HG03064 (cell line): Measurements from ENCODE around the gene CAMKK1.

Source experiments
- ATAC-seq: cut with Tn5 transposase; IDR thresholded peaks from one replicate; pipeline ENCODE4 v1.9.1; 2021; ENCODE audit warnings: low read depth; ENCODE audit not compliant: unreplicated experiment

CAMKK1 gene

GRCh38 chr17:3893003-3893719 lies at the start of gene CAMKK1:
TSS of gene CAMKK1 (minus strand) at chr17:3893053. CDS start at chr17:3885687, 7,366 bp downstream.
- peak; percentile 72 for ATAC-seq

GRCh38 chr17:3940965-3941698 lies 48.3 kb upstream of the CAMKK1 start:
- ATAC-seq, result no peak

- no peak for ATAC-seq
Measured at GRCh38 chr17:3937359-3937758, 44.5 kb upstream of the CAMKK1 start.

DNA sequence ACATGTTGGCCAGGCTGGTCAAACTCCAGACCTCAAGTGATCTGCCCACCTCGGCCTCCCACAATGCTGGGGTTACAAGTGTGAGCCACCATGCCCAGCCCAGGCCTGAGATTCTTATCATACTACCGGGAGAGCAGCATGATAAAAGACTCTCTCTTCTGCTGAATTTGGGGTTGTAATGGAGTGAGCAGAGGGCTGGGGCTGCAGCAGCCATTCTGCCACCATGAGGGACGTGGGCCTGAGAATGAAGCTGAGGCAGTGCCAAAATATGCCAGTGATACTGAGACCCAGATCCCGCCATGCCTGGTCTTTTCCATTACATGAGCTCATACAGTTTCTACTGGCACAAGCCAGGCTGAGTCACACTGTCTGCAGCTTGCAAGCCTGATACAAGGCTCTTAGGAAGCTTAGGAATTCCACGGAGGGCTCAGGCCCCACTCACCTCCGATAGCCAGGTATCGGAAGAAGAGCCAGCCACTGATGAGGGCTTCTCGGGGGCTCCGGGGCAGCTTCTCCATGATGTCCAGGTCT lies 43.0 kb upstream of the CAMKK1 start:
- ATAC-seq, result no peak

- no peak for ATAC-seq
Measured at GRCh38 chr17:3935140-3935542, 42.3 kb upstream of the CAMKK1 start.

- no peak for ATAC-seq
Measured at GRCh38 chr17:3929764-3930163, 36.9 kb upstream of the CAMKK1 start.

- no peak for ATAC-seq
Measured at GRCh38 chr17:3929181-3929580, 36.3 kb upstream of the CAMKK1 start.

DNA sequence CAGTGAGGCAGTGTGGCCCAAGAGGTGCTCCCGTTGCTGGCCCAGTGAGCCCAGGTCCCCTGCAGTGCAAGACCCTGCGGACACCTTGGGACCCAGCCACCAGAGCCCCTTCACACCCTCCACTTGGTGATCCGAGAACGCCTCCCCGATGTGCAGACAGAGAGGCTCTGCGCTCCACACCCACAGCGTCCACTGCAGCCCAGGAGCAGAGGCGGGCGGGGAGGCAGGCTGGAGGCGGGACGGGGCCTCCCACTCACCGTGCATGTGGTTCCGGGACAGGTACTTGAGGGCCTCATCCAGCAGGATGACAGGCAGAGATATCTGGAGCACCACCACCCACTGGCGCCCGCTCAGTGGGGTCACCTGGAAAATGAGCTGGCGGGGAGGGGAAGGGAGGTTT lies 35.6 kb upstream of the CAMKK1 start:
- ATAC-seq, result no peak

- no peak for ATAC-seq
Measured at GRCh38 chr17:3927628-3928340, 34.9 kb upstream of the CAMKK1 start.

GRCh38 chr17:3926860-3927627 lies 34.2 kb upstream of the CAMKK1 start:
- no peak for ATAC-seq

- ATAC-seq, result no peak
Measured at GRCh38 chr17:3925684-3926485, 33.0 kb upstream of the CAMKK1 start.

- no peak for ATAC-seq
Measured at GRCh38 chr17:3924512-3925350, 31.9 kb upstream of the CAMKK1 start.

DNA sequence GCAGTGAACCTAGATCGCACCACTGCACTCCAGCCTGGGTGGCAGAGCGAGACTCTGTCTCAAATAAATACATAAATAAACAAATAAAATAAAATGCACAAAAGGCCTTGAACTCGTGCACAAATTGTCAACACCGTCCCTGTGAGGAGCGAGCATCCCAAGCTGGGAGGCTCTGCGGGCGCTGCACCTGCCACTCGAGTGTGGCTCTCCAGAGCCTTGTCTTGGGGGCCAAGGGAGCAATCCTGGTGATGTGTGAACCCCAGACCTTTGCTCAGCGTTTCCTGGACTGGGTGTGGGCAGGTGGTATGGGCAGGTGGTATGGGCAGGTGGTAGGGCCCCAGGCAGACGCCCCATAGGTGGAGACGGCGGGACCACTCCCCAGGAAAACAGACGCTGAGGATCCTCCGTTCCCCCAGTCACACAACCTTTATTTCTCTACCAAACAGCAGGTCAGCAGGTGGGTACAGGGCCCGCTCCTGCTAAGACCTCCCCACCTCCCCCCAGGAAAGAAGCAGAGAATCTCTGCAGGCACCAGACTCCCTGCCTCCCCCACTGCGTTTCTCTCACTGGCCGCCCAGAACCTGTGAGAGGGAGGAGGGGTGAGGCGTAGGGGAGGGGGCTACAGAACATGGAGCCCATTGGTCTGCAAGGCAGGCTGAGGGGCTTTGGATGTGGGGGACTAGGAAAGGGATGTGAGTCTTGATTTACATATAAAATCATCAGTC lies 30.8 kb upstream of the CAMKK1 start:
- ATAC-seq, result no peak

GRCh38 chr17:3922765-3923164 lies 29.9 kb upstream of the CAMKK1 start:
- ATAC-seq, result no peak

DNA sequence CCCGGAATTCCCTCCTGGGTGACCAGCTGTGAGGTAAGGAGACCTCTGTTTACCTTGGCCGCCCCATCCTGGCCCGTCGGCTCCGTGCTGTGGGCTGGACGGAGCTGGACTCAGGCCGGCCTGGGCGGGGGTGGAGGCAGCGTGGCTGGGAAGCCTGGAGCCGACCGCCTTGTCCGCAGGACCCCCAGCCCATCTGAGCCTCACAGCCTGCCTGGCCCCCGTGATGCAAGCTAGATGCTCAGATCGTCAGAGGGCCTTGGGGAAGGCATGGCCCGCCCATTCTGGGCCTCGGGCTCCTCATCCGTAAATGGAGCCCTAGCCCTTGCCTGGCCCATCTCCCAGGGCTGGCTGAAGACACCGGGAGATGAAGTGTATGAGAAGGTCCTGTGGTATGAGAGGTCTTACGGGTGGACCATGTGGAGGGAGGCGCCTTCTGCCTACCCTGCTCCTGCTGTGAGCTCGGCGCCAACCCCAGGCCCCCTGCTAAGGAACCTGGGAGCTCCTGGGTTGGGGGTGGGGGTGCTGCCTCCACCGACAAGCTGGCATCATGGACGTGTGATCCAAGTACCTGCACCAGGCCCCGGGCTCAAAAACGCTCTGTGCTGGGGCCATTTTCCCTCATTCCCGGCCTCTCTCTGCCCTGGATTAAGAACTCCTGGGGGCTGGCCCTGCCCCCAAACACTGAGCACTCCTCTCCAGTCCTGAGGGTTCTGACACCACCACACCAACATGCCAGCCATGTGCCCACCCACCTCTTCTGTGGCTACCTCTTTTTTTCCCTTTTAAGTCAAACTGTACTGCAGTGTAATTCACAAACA lies 28.9 kb upstream of the CAMKK1 start:
- ATAC-seq, result no peak

GRCh38 chr17:3921006-3921405 lies 28.2 kb upstream of the CAMKK1 start:
- no peak for ATAC-seq

GRCh38 chr17:3919123-3919624 lies 26.3 kb upstream of the CAMKK1 start:
- no peak for ATAC-seq
